Karpas-422 (cell line): ENCODE results near the gene RCOR2. TPM values are rescaled to one million over a fixed set of nuclear protein-coding genes. Genes with fewer than 3 reads are reported as not detected.

ENCODE experiments used
- DNase-seq: peaks from one replicate; pipeline ENCODE4 v3.0.0-alpha.2; 2015
- H2AFZ ChIP-seq: fragments of 200-600 bp; sonication (generic); 2 replicates; pipeline ENCODE4 v1.6.1; 2014; ENCODE audit warnings: antibody characterized with exemption, low read length, mixed read lengths
- H3K27ac ChIP-seq: fragments of 200-600 bp; sonication (generic); 2 replicates; pipeline ENCODE4 v1.5.1; 2014; ENCODE audit warnings: mild to moderate bottlenecking, low read length, moderate library complexity
- H3K27me3 ChIP-seq: fragments of 200-600 bp; sonication (generic); 2 replicates; pipeline ENCODE4 v1.6.1; 2014; ENCODE audit warnings: low read length, mixed read lengths
- H3K36me3 ChIP-seq: fragments of 200-600 bp; sonication (generic); 2 replicates; pipeline ENCODE4 v1.6.1; 2014; ENCODE audit warnings: low read length, mixed read lengths; ENCODE audit not compliant: insufficient read depth
- H3K4me1 ChIP-seq: fragments of 200-600 bp; sonication (generic); 2 replicates; pipeline ENCODE4 v1.6.1; 2014; ENCODE audit warnings: mild to moderate bottlenecking, low read length, mixed read lengths
- H3K4me2 ChIP-seq: fragments of 200-600 bp; sonication (generic); 2 replicates; pipeline ENCODE4 v1.6.1; 2014; ENCODE audit warnings: low read length, low read depth, mild to moderate bottlenecking; ENCODE audit not compliant: poor library complexity, severe bottlenecking
- H3K4me3 ChIP-seq: fragments of 200-600 bp; sonication (generic); 2 replicates; pipeline ENCODE4 v1.5.1; 2014; ENCODE audit warnings: mild to moderate bottlenecking, antibody characterized with exemption, low read length, mixed read lengths
- H3K79me2 ChIP-seq: fragments of 200-600 bp; sonication (generic); 2 replicates; pipeline ENCODE4 v1.6.1; 2014; ENCODE audit warnings: mild to moderate bottlenecking, low read length, mixed read lengths
- H3K9ac ChIP-seq: fragments of 200-600 bp; sonication (generic); 2 replicates; pipeline ENCODE4 v1.6.0; 2014; ENCODE audit warnings: low read length
- H3K9me2 ChIP-seq: fragments of 200-600 bp; sonication (generic), shearing (Covaris generic); replicated peaks from 2 replicates; pipeline ENCODE4 v1.6.0; 2014; ENCODE audit warnings: mild to moderate bottlenecking, low read length, moderate library complexity; ENCODE audit not compliant: insufficient read depth
- H3K9me3 ChIP-seq: fragments of 300-700, 200-600 bp; sonication (generic); 2 replicates; pipeline ENCODE4 v1.6.1; 2014; ENCODE audit warnings: low read length, mixed read lengths
- H4K20me1 ChIP-seq: fragments of 200-600 bp; sonication (generic); 2 replicates; pipeline ENCODE4 v1.6.1; 2014; ENCODE audit warnings: mild to moderate bottlenecking, antibody characterized with exemption, low read length, low read depth; ENCODE audit not compliant: insufficient read depth
- total RNA-seq: library from RNA; depleted of rRNA; stranded (reverse); fragments of >200 nt; shearing (Covaris generic); gene quantifications from 2 replicates; pipeline ENCODE4 v1.2.3, GENCODE V29; 2014; ENCODE audit warnings: low replicate concordance

RCOR2 gene
- total RNA-seq, 1 experiment from 2014 or later: 2.4 TPM

DNA sequence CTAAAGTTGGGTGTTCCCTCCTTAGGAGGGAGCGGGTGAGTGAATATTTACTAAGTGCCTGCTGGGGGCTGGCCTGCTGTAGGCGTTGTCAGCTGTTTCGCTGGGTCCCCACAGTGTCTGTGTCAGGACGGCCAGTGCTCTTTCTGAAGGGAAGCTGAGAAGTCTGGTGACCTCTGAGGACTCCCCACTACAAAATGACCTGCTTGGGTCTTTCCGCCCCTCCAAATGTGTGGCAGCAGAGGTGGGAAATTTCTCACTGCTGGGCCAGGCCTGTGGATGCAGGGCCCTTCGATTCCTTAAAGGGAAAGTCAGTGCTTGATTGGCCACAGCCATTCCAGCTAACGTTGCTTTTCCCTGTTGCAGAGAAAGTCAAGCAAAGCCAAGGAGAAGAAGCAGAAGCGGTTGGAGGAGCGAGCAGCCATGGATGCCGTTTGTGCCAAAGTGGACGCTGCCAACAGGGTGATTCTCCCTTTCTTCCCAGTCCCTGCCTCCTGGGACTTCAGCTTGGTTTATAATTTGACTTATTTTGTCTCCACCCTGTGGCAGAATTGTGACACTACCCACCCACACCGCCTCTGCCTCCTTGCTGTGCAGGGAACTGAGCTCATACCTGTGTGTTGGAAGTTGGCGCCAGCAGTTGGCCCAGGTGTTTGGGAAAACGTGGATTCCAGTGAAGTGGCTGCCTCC is 28.7 kb upstream of the RCOR2 start:
- H3K9ac ChIP-seq: no peak overlapping the region
- H3K27me3 ChIP-seq: no peaks in the 10 kb centered on the region

DNA sequence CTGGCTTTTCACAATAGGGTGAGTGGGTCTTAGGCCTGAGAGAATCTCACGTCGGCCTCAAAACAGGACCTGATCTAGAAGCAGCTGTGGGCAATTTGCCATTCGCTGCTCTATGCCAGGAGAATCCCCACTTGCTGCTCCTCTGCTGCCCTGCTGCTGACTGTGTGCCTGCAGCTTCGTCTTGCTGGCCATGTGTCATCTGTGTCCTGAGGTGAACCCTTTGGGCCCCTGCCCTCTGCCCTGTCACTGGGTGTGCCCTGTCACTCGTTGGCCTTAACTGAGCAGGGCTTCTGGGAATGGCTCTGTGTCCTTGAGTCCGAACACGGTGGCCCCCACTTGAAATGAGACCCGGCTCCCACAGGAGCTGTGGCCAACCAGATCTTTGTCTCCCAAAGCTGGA is 28.0 kb upstream of the RCOR2 start:
- no peak for DNase-seq
- H2AFZ ChIP-seq: no peak overlapping the region
- peaks cover 64% of the 10 kb centered on the region for H3K79me2 ChIP-seq
- H4K20me1 ChIP-seq: 0 out of 2 replicates have a peak, but pooled peaks cover 5% of the 10 kb centered on the region
- no peak overlapping the region for H3K4me3 ChIP-seq
- H3K4me1 ChIP-seq: peaks cover 14% of the 10 kb centered on the region
- H3K9me3 ChIP-seq: no peaks in the 10 kb centered on the region
- no peak overlapping the region for H3K9ac ChIP-seq
- H3K4me2 ChIP-seq: no peak overlapping the region
- peaks cover 11% of the 10 kb centered on the region for H3K36me3 ChIP-seq
- no peaks in the 10 kb centered on the region for H3K27me3 ChIP-seq
- no peak overlapping the region for H3K27ac ChIP-seq
- H3K9me2 ChIP-seq: no peaks in the 10 kb centered on the region

More for the DNA sequence above, 28.7 kb upstream of the RCOR2 start:
- peak; percentile 73 for DNase-seq
- Histone ChIP-seq H3K79me2 (peaks cover 57% of the 10 kb centered on the region), H3K4me3 (no peak overlapping the region), H3K36me3 (peaks cover 11% of the 10 kb centered on the region), H3K4me2 (no peak overlapping the region), H3K9me2 (no peaks in the 10 kb centered on the region), H3K9me3 (no peaks in the 10 kb centered on the region), H3K27ac (no peak overlapping the region), H2AFZ (no peak overlapping the region), H3K4me1 (peaks cover 8% of the 10 kb centered on the region), H4K20me1 (0 out of 2 replicates have a peak, but pooled peaks cover 5% of the 10 kb centered on the region)

DNA sequence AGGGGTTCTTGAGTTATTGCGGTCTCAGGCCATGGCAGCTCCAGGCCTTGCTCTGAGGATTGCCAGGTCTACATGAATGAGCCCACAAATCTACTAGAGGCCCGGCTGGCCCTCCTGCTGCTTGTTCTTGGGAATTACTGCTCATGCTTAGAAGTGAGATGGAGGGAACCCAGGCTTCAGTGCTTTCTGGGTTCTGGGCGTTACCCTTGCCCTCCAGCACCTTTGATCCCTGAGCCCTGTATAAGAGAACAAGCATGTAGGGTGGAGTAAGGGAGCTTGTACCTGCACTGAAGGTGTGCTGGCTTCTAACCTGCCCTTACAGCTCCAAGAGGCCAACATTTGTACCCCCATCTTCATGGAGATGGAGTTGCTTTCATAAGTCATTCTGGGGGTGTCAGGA is 25.8 kb upstream of the RCOR2 start:
- peaks cover 11% of the 10 kb centered on the region for H3K36me3 ChIP-seq
- DNase-seq: no peak
- H3K27me3 ChIP-seq: no peaks in the 10 kb centered on the region
- no peak overlapping the region for H3K27ac ChIP-seq
- 0 out of 2 replicates have a peak, but pooled peaks cover 5% of the 10 kb centered on the region for H4K20me1 ChIP-seq
- H3K4me2 ChIP-seq: no peak overlapping the region
- H3K4me1 ChIP-seq: peaks cover 24% of the 10 kb centered on the region
- no peaks in the 10 kb centered on the region for H3K9me2 ChIP-seq
- no peak overlapping the region for H2AFZ ChIP-seq
- no peak overlapping the region for H3K4me3 ChIP-seq
- peaks cover 75% of the 10 kb centered on the region for H3K79me2 ChIP-seq
- no peaks in the 10 kb centered on the region for H3K9me3 ChIP-seq
- H3K9ac ChIP-seq: no peak overlapping the region

DNA sequence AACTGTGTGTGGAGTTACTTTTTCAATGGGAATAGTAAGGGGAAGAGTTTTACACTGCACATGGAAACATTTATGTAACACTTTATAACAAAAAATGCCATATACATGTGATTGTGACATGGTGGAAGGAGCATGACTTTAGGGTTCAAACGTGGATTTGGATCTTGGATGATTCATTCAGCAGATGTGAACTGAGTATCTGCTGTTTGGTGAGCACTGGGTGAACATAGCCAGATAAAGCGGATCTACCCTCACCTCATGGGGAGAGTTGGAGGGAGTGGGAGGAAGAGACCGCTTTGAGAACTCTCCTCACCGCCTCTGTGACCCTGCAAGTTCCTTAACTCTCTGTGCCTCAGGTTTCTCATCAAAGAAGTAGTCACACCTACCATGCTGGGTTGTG is 24.9 kb upstream of the RCOR2 start:
- Histone ChIP-seq H4K20me1 (0 out of 2 replicates have a peak, but pooled peaks cover 5% of the 10 kb centered on the region), H3K27me3 (no peaks in the 10 kb centered on the region), H3K9ac (no peak overlapping the region), H3K9me2 (no peaks in the 10 kb centered on the region), H3K36me3 (peaks cover 10% of the 10 kb centered on the region), H3K4me1 (peaks cover 27% of the 10 kb centered on the region), H3K79me2 (peaks cover 75% of the 10 kb centered on the region), H3K9me3 (no peaks in the 10 kb centered on the region), H3K27ac (no peak overlapping the region), H3K4me2 (no peak overlapping the region), H3K4me3 (no peak overlapping the region), H2AFZ (no peak overlapping the region)
- no peak for DNase-seq

DNA sequence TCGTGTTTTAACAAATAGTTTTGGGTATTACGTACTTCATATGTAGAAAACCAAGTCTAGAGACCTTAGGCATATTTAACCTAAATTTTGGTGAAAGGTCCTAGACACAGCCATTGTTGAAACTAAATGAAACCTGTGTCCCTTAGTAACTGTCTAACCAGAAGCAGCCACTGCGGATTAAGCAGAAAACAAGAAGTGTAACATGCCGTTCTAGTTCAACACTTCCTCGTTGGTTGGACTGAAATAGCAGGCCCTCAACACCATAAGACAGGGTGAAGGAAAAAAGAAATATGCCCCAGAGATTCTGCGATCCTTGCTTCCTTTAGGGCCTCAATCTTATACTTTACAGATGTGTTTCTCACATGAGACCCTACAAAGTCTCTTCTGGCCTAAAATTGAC is 23.8 kb upstream of the RCOR2 start:
- Histone ChIP-seq H3K4me1 (peaks cover 27% of the 10 kb centered on the region), H4K20me1 (no peaks in the 10 kb centered on the region), H3K9ac (peak overlapping the region; percentile 80), H3K9me3 (no peaks in the 10 kb centered on the region), H3K4me2 (peak overlapping the region; percentile 93), H3K4me3 (peak overlapping the region; percentile 82; the same call in 1 of the 2 replicates), H3K79me2 (peaks cover 65% of the 10 kb centered on the region), H2AFZ (no peak overlapping the region), H3K36me3 (no peaks in the 10 kb centered on the region), H3K27me3 (no peaks in the 10 kb centered on the region), H3K9me2 (no peaks in the 10 kb centered on the region), H3K27ac (peak overlapping the region; percentile 61)
- DNase-seq: peak; percentile 71

DNA sequence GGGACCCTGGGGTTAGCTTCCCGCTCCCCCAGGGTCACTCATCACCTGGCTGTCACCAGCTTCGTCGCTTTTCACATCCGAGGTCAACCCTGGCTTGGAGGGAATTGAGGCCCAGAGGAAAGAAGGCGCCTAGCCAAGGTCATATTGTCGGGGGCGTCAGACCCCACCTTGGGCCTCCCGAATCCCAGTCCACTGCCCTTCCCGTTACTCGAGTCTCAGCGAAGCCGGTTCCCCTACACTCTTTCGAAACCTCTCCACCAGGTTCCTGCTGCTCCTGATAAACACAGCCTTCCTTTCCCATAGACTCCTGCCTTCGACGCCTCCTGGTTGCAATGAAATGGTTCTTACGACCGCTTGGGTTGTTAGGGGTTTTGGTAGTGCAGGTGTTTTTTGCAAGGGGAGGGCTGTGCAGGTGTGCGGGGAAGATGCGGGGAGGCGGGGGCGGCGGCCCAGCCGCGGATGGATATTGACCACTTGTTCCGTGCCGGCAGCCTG is 22.5 kb upstream of the RCOR2 start:
- peaks cover 55% of the 10 kb centered on the region for H3K79me2 ChIP-seq
- no peaks in the 10 kb centered on the region for H3K9me2 ChIP-seq
- H3K27me3 ChIP-seq: no peaks in the 10 kb centered on the region
- H3K9ac ChIP-seq: peak overlapping the region; percentile 80
- no peaks in the 10 kb centered on the region for H4K20me1 ChIP-seq
- no peak for DNase-seq
- H3K36me3 ChIP-seq: no peaks in the 10 kb centered on the region
- H3K4me3 ChIP-seq: peak overlapping the region; percentile 82
- H3K9me3 ChIP-seq: no peaks in the 10 kb centered on the region
- no peak overlapping the region; the same call in 1 of the 2 replicates for H2AFZ ChIP-seq
- peak overlapping the region; percentile 51 for H3K27ac ChIP-seq
- H3K4me1 ChIP-seq: peaks cover 27% of the 10 kb centered on the region
- H3K4me2 ChIP-seq: peak overlapping the region; percentile 93

DNA sequence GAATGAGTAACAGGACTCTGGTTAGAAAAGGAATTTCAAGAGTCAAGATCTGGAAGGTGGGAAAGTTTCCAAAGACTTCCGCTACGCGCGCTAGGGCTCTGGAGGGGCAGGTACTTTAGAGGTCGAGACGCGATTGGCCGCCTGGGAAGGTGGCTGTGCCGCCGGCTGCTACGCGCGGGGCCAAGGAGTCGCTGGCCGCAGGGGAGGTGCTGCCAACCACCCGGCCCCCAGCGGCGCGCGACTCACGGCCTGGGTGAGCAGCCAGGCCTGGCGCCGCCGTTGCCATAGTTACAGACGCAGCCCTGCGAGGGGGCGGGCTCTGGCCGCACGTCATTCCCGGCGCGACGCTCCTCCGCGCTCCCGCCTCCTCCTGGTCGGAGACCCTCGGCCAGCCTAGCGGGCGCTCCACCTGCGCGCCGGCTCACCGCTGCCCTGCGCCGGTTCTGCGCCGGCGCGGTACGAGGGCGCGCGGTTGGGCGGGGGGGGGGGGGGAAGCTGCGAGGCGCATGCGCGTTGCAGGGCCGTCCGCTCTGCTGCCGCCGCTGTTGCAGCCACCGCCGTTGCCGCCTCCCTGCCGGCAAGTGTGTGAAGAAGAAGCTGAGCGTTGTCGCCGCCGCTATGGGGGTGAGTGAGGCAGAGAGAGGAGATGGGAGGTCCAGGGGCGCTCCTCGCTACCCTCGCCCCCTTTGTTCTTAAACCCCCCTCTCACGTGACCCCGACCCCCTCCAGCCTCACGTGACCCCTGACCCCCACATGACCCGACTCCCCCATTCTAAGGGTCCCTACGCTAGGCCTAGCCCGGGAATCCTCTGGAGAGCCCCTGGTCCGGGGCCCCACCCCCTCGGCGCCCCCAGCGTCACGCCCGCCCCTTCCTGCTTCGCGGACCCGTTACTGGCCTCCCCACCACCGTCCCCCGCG is 21.8 kb upstream of the RCOR2 start, which contains the start of gene NAA40:
NAA40 (plus strand) TSS at position 524 of the 918 bp plus-strand sequence; CDS start at position 619, 95 bp downstream.
- Histone ChIP-seq H3K9me2 (no peaks in the 10 kb centered on the region), H3K4me2 (peak within 1 kb of the TSS; percentile 100), H2AFZ (peak within 1 kb of the TSS; percentile 100), H3K9me3 (no peaks in the 10 kb centered on the region), H3K36me3 (no peaks in the 10 kb centered on the region), H3K79me2 (peaks cover 48% of the 10 kb centered on the region), H3K4me1 (peaks cover 27% of the 10 kb centered on the region), H3K9ac (peak within 1 kb of the TSS; percentile 86), H3K27ac (peak within 1 kb of the TSS; percentile 68), H3K27me3 (no peaks in the 10 kb centered on the region), H4K20me1 (no peaks in the 10 kb centered on the region), H3K4me3 (peak within 1 kb of the TSS; percentile 92)
- DNase-seq: peak; percentile 99
